Neuronal stem cell (in vitro differentiated cells): Measurements from ENCODE around the gene NSD1.

Experiments
- DNase-seq: peaks from one replicate; pipeline ENCODE4 v3.0.0-alpha.2; 2013; ENCODE audit warnings: low spot score
- H2AFZ ChIP-seq: one replicate; pipeline ENCODE4 v1.6.1; 2013; ENCODE audit warnings: mild to moderate bottlenecking, low read length, inconsistent platforms
- H2AK5ac ChIP-seq: 2 replicates; pipeline ENCODE4 v1.6.1; 2013; ENCODE audit warnings: low read depth, mild to moderate bottlenecking, inconsistent platforms, low read length, moderate library complexity, mixed read lengths
- H2BK120ac ChIP-seq: 2 replicates; pipeline ENCODE4 v1.6.1; 2013; ENCODE audit warnings: low read depth, mild to moderate bottlenecking, inconsistent platforms, low read length, moderate library complexity, mixed read lengths
- H2BK12ac ChIP-seq: one replicate; pipeline ENCODE4 v1.6.1; 2013; ENCODE audit warnings: low read length, inconsistent platforms
- H2BK15ac ChIP-seq: 2 replicates; pipeline ENCODE4 v1.6.1; 2013; ENCODE audit warnings: mild to moderate bottlenecking, low read length, inconsistent platforms, mixed read lengths
- H2BK5ac ChIP-seq: one replicate; pipeline ENCODE4 v1.6.1; 2013; ENCODE audit warnings: inconsistent platforms, mild to moderate bottlenecking, low read length, moderate library complexity
- H3K14ac ChIP-seq: one replicate; pipeline ENCODE4 v1.6.1; 2013; ENCODE audit warnings: low read length, inconsistent platforms
- H3K18ac ChIP-seq: 2 replicates; pipeline ENCODE4 v1.6.1; 2013; ENCODE audit warnings: low read length, inconsistent platforms
- H3K23ac ChIP-seq: 2 replicates; pipeline ENCODE4 v1.6.1; 2013; ENCODE audit warnings: low read depth, mild to moderate bottlenecking, mixed read lengths, low read length, inconsistent platforms; ENCODE audit not compliant: poor library complexity
- H3K27ac ChIP-seq: replicated peaks from 3 replicates; pipeline ENCODE4 v1.5.1; 2013; ENCODE audit warnings: low read length, inconsistent platforms
- H3K27me3 ChIP-seq, 3 experiments: 2 replicates each; pipeline ENCODE4 v1.6.1; 2013; ENCODE audit warnings: low read length in 3 of 3, mild to moderate bottlenecking in 2 of 3, inconsistent platforms in 1 of 3, low read depth in 1 of 3, mixed read lengths in 1 of 3, moderate library complexity in 1 of 3; ENCODE audit not compliant: control insufficient read depth in 3 of 3, insufficient read depth in 3 of 3
- H3K36me3 ChIP-seq, 2 donors: replicated peaks in 1 of 2; 2 replicates each; pipeline ENCODE4 v1.6.1; 2013; ENCODE audit warnings: low read length in 2 of 2; ENCODE audit not compliant: control insufficient read depth in 2 of 2, insufficient read depth in 2 of 2
- H3K4ac ChIP-seq: 2 replicates; pipeline ENCODE4 v1.6.1; 2013; ENCODE audit warnings: inconsistent platforms, mild to moderate bottlenecking, low read length, moderate library complexity
- H3K4me1 ChIP-seq, 2 donors: 1 replicate in 1 of 2; 2 replicates in 1 of 2; pipeline ENCODE4 v1.6.1; 2013; ENCODE audit warnings: low read length in 2 of 2, low read depth in 1 of 2; ENCODE audit not compliant: control insufficient read depth in 2 of 2, insufficient read depth in 1 of 2
- H3K4me2 ChIP-seq: one replicate; pipeline ENCODE4 v1.6.1; 2013; ENCODE audit warnings: mild to moderate bottlenecking, low read length, inconsistent platforms; ENCODE audit not compliant: insufficient read depth, poor library complexity, severe bottlenecking
- H3K4me3 ChIP-seq, 2 donors: 2 replicates each; pipeline ENCODE4 v1.5.1; 2013; ENCODE audit warnings: low read length in 2 of 2, mild to moderate bottlenecking in 2 of 2, inconsistent platforms in 1 of 2, moderate library complexity in 1 of 2
- H3K79me1 ChIP-seq: one replicate; pipeline ENCODE4 v1.6.1; 2013; ENCODE audit warnings: low read depth, mild to moderate bottlenecking, inconsistent platforms, low read length, moderate library complexity
- H3K9ac ChIP-seq: one replicate; pipeline ENCODE4 v1.6.1; 2013; ENCODE audit warnings: mild to moderate bottlenecking, low read depth, low read length, inconsistent platforms; ENCODE audit not compliant: poor library complexity
- H3K9me3 ChIP-seq, 2 donors: replicated peaks in 1 of 2; 2 replicates each; pipeline versions ENCODE3 to v1.6.1; 2013; ENCODE audit warnings: low read length in 2 of 2, mild to moderate bottlenecking in 2 of 2, inconsistent platforms in 1 of 2, low read depth in 1 of 2, mixed read lengths in 1 of 2, moderate library complexity in 1 of 2; ENCODE audit not compliant: control insufficient read depth in 2 of 2, insufficient read depth in 1 of 2
- H4K8ac ChIP-seq: one replicate; pipeline ENCODE4 v1.6.1; 2013; ENCODE audit warnings: low read depth, mild to moderate bottlenecking, inconsistent platforms, low read length, moderate library complexity
- H4K91ac ChIP-seq: one replicate; pipeline ENCODE4 v1.6.1; 2013; ENCODE audit warnings: low read length, low read depth, mild to moderate bottlenecking, inconsistent platforms; ENCODE audit not compliant: poor library complexity
- WGBS, 2 donors: extraction: QIAGEN DNeasy Blood & Tissue Kit; methylation state at CpG; one replicate each; pipeline ENCODE4 v1.1.7; 2013; ENCODE audit warnings: missing lambda C conversion rate in 2 of 2, mixed read lengths in 1 of 2; ENCODE audit not compliant: insufficient read length in 2 of 2, insufficient replicate concordance in 1 of 2; ENCODE audit errors: extremely low coverage in 2 of 2; 5-methylcytosine and 5-hydroxymethylcytosine counted together

NSD1 gene

DNA sequence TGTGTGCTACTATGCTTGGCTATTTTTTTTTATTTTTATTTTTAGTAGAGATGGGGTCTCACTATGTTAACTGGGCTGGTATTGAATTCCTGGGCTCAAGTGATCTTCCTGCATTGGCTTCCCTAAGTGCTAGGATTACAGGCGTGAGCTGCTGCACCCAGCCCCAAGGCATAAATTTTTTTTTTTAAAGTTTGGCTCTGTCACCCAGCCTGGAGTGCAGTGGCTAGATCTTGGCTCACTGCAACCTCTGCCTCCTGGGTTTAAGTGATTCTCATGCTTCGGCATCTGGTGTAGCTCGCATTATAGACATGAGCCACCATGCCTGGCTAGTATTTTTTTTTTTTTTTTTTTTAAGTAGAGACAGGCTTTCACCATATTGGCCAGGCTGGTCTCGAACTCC lies 99.6 kb downstream of the NSD1 start:
- Histone ChIP-seq H2BK5ac (no peak overlapping the region), H3K27me3 (peaks cover 0 to 8% (median 0%) of the 10 kb centered on the region in 3 experiments), H3K9me3 (no peaks in the 10 kb centered on the region), H2BK120ac (no peak overlapping the region), H3K23ac (no peak overlapping the region), H3K79me1 (peaks cover 3% of the 10 kb centered on the region), H3K4ac (no peak overlapping the region), H3K18ac (no peak overlapping the region), H3K4me3 (no peak overlapping the region), H4K91ac (no peak overlapping the region), H3K14ac (no peak overlapping the region), H2AK5ac (no peak overlapping the region), H3K36me3 (peaks cover 0 to 5% of the 10 kb centered on the region in 2 donors), H2BK12ac (no peak overlapping the region), H2BK15ac (no peak overlapping the region), H3K27ac (no peak overlapping the region), H2AFZ (no peak overlapping the region), H4K8ac (no peak overlapping the region), H3K4me1 (no peaks in the 10 kb centered on the region), H3K9ac (no peak overlapping the region), H3K4me2 (no peak overlapping the region)
- no peak for DNase-seq
- WGBS, 2 donors: no CpG with 5 or more reads among the region's 4 CpGs

DNA sequence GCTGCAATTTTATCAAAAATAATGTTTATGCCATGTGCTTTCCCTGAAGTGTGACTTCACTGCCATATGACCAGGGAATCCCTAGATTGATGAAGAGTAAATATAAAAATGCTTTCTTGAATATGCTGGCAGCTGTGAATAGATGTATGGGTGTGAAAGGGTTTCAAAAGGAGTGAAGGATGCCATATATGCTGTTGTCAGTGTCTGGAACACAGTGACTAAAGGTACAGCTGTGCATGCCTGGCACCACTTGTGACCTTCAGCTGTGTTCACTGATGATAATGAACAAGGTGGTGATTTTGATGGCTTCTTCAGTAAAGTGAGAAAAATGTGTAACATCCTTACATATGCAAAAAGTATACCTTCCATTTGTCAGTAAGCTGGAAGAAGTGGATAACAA lies 100.2 kb downstream of the NSD1 start:
- H3K18ac ChIP-seq: no peak overlapping the region
- DNase-seq: no peak
- H3K27me3 ChIP-seq: peaks cover 0 to 8% (median 0%) of the 10 kb centered on the region in 3 experiments
- no peak overlapping the region for H3K4me3 ChIP-seq
- H4K91ac ChIP-seq: no peak overlapping the region
- no peak overlapping the region for H3K14ac ChIP-seq
- peaks cover 4% of the 10 kb centered on the region for H3K79me1 ChIP-seq
- no peak overlapping the region for H2AK5ac ChIP-seq
- H2BK15ac ChIP-seq: no peak overlapping the region
- H2BK12ac ChIP-seq: no peak overlapping the region
- H3K4ac ChIP-seq: no peak overlapping the region
- no peak overlapping the region for H3K27ac ChIP-seq
- H3K4me2 ChIP-seq: no peak overlapping the region
- no peak overlapping the region for H4K8ac ChIP-seq
- no peak overlapping the region for H3K9ac ChIP-seq
- H3K36me3 ChIP-seq: peaks cover 0 to 8% of the 10 kb centered on the region in 2 donors
- no peaks in the 10 kb centered on the region for H3K9me3 ChIP-seq
- H2BK5ac ChIP-seq: no peak overlapping the region
- H2AFZ ChIP-seq: no peak overlapping the region
- no peak overlapping the region for H2BK120ac ChIP-seq
- no peaks in the 10 kb centered on the region for H3K4me1 ChIP-seq
- no peak overlapping the region for H3K23ac ChIP-seq

DNA sequence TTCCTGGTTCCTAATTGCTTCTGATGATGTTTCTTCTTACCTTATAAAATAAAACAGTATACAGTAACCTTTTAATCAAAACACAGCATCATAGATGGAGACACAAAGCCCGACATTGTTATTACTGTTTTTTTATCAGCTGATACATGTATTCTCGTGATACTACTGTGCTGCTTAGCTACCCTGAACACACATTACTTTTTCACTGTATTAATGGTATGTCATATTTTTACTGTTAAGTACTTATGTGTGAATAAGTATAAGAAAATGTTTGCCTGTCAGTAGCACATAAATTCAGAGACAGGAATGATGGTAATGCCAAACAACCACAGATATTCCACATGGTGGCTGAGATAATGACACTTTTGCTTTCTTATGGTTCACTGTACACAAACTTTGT lies 101.3 kb downstream of the NSD1 start:
- no CpG with 5 or more reads among the region's 2 CpGs for WGBS, 2 donors
- H2BK15ac ChIP-seq: no peak overlapping the region
- H3K79me1 ChIP-seq: peaks cover 4% of the 10 kb centered on the region
- H2BK5ac ChIP-seq: no peak overlapping the region
- no peaks in the 10 kb centered on the region for H3K4me1 ChIP-seq
- H2BK120ac ChIP-seq: no peak overlapping the region
- H3K4me2 ChIP-seq: no peak overlapping the region
- H3K27me3 ChIP-seq: peaks cover 0 to 8% (median 0%) of the 10 kb centered on the region in 3 experiments
- no peak overlapping the region for H3K14ac ChIP-seq
- H3K36me3 ChIP-seq: peaks cover 0 to 10% of the 10 kb centered on the region in 2 donors
- H3K4ac ChIP-seq: no peak overlapping the region
- H4K91ac ChIP-seq: no peak overlapping the region
- no peak overlapping the region for H3K23ac ChIP-seq
- no peak overlapping the region for H2BK12ac ChIP-seq
- no peak overlapping the region for H3K9ac ChIP-seq
- H2AK5ac ChIP-seq: no peak overlapping the region
- no peak overlapping the region for H3K18ac ChIP-seq
- no peak overlapping the region for H4K8ac ChIP-seq
- no peaks in the 10 kb centered on the region for H3K9me3 ChIP-seq
- no peak overlapping the region for H3K4me3 ChIP-seq
- H2AFZ ChIP-seq: no peak overlapping the region
- no peak overlapping the region for H3K27ac ChIP-seq
- DNase-seq: no peak

DNA sequence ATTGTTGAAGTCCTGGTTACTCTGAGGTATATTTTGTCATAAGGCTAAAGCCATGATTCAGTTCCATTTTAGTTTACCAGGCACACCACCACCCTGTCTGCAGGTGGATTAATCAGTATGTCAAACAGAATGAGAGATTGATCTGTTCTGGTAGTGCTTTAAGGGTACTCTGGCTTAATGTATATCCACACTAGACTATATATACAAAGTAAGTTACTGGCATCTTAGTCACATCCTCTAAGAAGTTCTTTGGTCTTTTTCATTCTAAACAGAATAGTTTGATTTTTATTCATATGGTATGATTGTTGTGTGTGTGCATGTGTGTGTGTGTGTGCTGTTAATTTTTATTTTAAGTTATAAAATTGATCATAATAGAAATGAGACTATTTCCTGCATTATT lies 108.2 kb downstream of the NSD1 start:
- H2BK15ac ChIP-seq: no peak overlapping the region
- H3K4me2 ChIP-seq: no peak overlapping the region
- H3K4ac ChIP-seq: no peak overlapping the region
- H3K4me1 ChIP-seq: no peaks in the 10 kb centered on the region
- H2AFZ ChIP-seq: no peak overlapping the region
- H2BK12ac ChIP-seq: no peak overlapping the region
- H3K9ac ChIP-seq: no peak overlapping the region
- H3K9me3 ChIP-seq: no peaks in the 10 kb centered on the region
- H2BK120ac ChIP-seq: no peak overlapping the region
- no peak overlapping the region for H4K91ac ChIP-seq
- no peak overlapping the region for H2AK5ac ChIP-seq
- H3K23ac ChIP-seq: no peak overlapping the region
- H3K18ac ChIP-seq: no peak overlapping the region
- no peak overlapping the region for H2BK5ac ChIP-seq
- H3K4me3 ChIP-seq: no peak overlapping the region
- H3K14ac ChIP-seq: no peak overlapping the region
- peaks cover 5% of the 10 kb centered on the region for H3K79me1 ChIP-seq
- no peak for DNase-seq
- H3K27me3 ChIP-seq: no peaks in the 10 kb centered on the region
- H3K36me3 ChIP-seq: peaks cover 0 to 17% of the 10 kb centered on the region in 2 donors
- H3K27ac ChIP-seq: no peak overlapping the region
- no peak overlapping the region for H4K8ac ChIP-seq
